Ureter (tissue), 1 donor: Measurements from ENCODE around the gene DSG3. TPM values are rescaled to one million over a fixed set of nuclear protein-coding genes. Genes with fewer than 3 reads are reported as not detected.

Experiments
- DNase-seq: peaks from one replicate; pipeline ENCODE4 v3.0.0-alpha.2; 2020; ENCODE audit warnings: low spot score
- total RNA-seq: library from RNA; stranded (reverse); gene quantifications from one replicate; pipeline ENCODE4 v1.2.4, GENCODE V29; 2023
- donor health status: DM: yes; HTN: yes; CAD: no.

Gene DSG3
- total RNA-seq, result 0.05 TPM

- DNase-seq, result no peak
Observed at GRCh38 chr18:31447530-31448191, at the start of gene DSG3. Gene DSG3 (plus strand): TSS chr18:31447741. CDS start chr18:31447878, 137 bp downstream.

GRCh38 chr18:31398191-31398590 lies 49.4 kb upstream of the DSG3 start:
- DNase-seq, result no peak

DNA sequence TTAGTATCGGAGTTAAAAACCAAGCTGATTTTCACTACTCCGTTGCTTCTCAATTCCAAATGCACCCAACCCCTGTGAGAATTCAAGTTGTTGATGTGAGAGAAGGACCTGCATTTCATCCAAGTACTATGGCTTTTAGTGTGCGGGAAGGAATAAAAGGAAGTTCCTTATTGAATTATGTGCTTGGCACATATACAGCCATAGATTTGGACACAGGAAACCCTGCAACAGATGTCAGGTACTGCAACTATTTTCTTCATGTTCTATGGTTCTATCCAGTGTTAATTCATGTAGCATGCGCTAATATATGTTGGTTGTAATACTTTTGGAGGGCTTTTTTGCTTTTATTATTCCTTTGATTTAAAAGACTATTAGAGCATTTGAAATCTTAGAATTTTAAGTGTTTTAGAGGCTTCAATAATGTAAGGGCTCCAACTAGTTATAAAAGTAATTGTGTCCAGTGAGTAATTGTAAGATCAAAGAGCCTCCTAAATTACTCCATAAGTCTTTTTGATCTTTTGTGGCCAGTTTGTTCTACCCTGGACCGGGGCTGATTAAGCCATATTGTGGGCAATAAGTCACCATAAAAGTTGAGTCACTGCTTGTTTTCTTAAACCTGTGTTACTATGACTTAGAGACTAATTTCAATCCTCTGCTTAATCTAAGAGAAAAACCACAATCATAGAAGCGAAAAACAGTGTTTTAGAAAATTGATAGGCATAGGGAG lies 48.1 kb upstream of the DSG3 start:
- no peak for DNase-seq

DNA sequence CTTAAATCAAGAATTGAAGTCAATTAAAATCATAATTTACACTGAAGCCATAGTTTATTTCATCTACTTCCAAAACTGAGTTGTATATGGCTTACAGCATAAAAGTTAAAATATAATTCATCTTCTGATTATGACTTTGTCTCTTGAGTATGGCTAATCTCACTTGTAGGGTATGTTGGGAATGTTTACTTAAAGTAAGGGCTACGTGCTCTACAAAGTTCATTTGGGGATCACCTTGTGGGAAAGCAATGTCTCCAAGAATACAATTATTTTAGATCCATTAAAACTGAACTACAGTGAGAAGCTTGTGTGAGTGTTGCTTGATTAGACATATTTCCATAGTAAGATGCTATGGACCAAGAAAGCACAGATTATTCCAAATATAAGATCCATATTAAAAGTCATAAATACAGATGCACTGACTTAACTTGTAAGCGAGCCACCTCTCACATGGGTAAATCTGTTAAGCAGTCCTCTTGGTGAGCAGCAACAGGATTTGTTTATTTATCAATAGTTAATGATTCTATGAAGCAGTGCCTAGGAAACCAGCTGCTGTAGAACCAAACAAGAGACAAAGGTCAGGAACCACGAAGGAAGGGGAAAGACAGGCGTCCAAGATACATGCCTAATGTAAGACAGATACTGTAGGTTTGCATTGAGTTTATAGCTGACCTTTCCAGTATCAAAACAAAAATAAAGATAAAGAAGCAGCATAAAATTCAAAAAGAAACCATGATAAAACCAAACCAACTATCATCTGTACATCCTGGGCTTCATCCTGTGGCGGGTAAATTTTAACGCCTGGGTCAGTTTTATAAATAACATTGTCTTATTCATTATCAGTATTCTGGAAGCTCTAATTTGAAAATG lies 46.1 kb upstream of the DSG3 start:
- no peak for DNase-seq

DNA sequence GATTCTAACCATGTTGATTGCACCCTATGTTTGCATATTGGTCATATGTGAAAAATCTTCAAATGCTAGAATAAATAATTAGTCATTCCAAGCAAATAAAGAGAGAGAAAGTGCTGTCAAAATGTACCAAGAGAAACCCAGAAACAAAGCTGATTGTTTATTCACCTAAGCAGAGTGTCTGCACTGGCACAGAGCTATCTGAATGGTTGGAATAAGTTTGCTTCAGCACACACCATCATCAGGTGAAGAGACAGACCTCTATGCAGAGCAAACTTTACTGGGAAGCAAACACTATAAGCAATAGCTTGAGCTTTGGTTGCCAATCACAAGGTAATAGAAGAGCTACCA lies 45.5 kb upstream of the DSG3 start:
- no peak for DNase-seq

DNA sequence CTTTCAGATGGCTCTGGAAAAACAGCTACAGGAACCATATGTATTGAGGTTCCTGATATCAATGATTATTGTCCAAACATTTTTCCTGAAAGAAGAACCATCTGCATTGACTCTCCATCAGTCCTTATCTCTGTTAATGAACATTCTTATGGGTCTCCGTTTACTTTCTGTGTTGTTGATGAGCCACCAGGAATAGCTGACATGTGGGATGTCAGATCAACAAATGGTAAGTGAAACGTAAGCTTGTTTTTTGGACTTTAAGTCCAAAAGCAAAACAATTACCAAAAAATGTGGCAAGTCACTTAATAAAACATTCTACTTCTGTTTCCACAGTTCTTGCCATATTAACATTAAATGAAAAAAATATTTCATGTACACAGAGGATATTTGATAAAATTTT lies 44.1 kb upstream of the DSG3 start:
- DNase-seq, result no peak

DNA sequence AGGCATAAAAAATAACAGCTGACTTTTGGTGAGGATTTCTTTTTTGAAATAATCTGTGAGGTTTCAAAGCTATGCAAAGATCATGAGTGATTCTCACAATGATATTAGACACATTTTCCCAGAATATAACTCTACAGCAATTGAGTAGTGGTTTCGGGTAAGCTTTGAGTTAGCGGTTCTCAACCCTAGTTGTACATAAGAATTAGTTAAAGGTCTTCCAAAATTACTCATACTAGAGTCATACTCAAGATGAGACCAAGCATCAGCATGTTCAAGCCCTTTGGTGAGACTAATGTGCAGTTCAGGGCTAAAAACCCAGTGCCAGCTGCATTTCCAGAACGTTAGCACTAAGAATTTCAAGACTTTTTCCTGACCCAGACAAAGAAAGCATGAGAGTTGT lies 39.9 kb upstream of the DSG3 start:
- no peak for DNase-seq

DNA sequence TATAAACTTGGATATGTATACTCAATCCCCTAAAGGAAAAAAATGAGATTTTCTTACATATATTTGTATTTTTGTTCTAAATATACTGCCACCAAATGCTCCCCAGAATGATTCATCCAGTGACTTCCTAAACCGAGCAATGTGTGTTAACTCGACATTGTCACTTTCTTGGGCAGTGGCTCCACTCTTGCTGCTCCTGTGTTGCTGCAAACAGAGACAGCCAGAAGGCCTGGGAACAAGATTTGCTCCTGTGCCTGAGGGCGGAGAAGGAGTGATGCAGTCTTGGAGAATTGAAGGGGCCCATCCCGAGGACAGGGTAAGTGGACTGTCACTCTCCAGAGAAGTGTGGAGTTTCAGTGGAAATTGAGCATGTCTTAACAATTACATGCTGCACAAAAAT lies 38.3 kb upstream of the DSG3 start:
- no peak for DNase-seq

GRCh38 chr18:31410716-31411483 lies 36.6 kb upstream of the DSG3 start:
- no peak for DNase-seq

GRCh38 chr18:31413137-31413536 lies 34.4 kb upstream of the DSG3 start:
- no peak for DNase-seq

DNA sequence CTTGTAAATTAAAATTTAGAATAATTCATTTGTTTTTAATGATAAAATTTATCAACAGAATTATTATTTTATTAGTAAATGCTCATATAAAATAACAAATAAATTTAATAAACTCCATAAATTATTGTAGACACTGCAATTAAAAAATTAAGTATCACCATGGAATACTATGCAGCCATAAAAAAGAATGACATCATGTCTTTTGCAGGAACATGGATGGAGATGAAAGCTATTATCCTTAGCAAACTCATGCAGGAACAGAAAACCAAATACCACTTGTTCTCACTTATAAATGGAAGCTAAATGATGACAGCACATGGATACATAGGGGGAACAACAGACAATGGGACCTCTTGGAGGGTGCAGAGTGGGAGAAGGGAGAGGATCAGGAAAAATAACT lies 29.7 kb upstream of the DSG3 start:
- no peak for DNase-seq

- no peak for DNase-seq
Observed at GRCh38 chr18:31419457-31419932, 28.0 kb upstream of the DSG3 start.

- no peak for DNase-seq
Observed at GRCh38 chr18:31420032-31420431, 27.5 kb upstream of the DSG3 start.

GRCh38 chr18:31420524-31420923 lies 27.0 kb upstream of the DSG3 start:
- no peak for DNase-seq

GRCh38 chr18:31424383-31424988 lies 23.1 kb upstream of the DSG3 start:
- DNase-seq, result no peak

- DNase-seq, result no peak
Observed at GRCh38 chr18:31426021-31426420, 21.5 kb upstream of the DSG3 start.

DNA sequence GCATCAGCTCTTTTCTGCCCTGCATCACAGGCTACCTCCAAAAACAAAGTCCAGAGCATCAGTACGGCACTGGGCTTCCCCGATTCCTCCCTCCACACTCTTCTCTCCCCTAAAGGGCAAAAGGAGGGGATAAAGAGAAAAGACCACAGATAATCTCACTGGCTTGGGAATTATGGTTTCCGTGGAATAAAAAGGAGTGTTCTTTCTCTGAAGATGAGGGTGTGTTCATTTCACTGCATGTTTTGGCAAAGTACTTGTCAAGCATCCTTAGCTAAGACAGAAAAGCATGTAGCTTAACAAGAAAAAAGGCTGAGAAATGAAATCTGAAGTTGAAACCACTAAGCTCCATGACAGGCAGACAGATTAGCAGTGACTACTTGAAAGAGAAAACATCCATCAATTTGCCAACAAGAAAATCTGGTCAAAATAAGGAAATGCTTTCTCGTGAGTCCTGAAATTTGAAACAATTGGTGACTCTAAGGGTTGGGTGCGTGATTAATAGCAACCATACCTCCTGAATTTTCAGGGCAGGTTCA lies 20.6 kb upstream of the DSG3 start:
- no peak for DNase-seq

GRCh38 chr18:31428211-31428610 lies 19.3 kb upstream of the DSG3 start:
- DNase-seq, result no peak

GRCh38 chr18:31429623-31430022 lies 17.9 kb upstream of the DSG3 start:
- no peak for DNase-seq

GRCh38 chr18:31430072-31430471 lies 17.5 kb upstream of the DSG3 start:
- DNase-seq, result no peak

DNA sequence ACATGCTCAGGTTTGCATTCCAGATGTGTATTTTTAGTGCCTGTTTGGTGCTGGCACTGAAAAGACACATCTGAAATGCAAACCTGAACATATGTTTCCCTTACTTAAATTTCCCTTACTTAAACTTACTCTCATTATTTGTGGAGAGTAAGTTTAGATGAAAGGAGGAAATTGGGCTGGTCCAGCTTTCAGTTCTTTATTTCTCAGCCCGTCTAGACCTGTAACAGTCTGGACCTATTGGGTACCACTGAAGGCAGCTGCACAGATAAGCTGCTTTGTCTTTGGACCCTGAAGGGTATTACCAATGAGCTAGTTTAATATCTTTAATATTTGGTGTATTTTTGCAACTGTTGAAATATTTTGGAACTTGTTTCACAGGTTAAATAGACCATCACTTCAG lies 17.0 kb upstream of the DSG3 start:
- no peak for DNase-seq
